ENCODE results near the gene RIGI. TPM values are rescaled to one million over a fixed set of nuclear protein-coding genes. Genes with fewer than 3 reads are reported as not detected.

Gene RIGI
- total and polyA plus RNA-seq, 9 of the 15 experiments (the other 6 are each of a cell fraction or from before 2014, with no cell fraction given), result 0.27 to 1.1 (median 0.54) TPM

GRCh38 chr9:32554107-32554506, 28.1 kb upstream of the RIGI start (continued):
- TF ChIP-seq ZBTB40 (IDR thresholded peaks at IDR 0.05), result no peak
- no peak for TF ChIP-seq ZBTB40 (CRISPR knock-in tag; IDR thresholded peaks at IDR 0.05)
- no peak for TF ChIP-seq FOXK2 (conservative IDR thresholded peaks at IDR 0.05 in 1 of 2, IDR thresholded peaks at IDR 0.05 in 1 of 2; ENCODE audit: low read depth in 2 of 2)
- no peak for TF ChIP-seq GABPB2 (CRISPR knock-in tag; conservative IDR thresholded peaks at IDR 0.05)
- TF ChIP-seq, protein P1, sequence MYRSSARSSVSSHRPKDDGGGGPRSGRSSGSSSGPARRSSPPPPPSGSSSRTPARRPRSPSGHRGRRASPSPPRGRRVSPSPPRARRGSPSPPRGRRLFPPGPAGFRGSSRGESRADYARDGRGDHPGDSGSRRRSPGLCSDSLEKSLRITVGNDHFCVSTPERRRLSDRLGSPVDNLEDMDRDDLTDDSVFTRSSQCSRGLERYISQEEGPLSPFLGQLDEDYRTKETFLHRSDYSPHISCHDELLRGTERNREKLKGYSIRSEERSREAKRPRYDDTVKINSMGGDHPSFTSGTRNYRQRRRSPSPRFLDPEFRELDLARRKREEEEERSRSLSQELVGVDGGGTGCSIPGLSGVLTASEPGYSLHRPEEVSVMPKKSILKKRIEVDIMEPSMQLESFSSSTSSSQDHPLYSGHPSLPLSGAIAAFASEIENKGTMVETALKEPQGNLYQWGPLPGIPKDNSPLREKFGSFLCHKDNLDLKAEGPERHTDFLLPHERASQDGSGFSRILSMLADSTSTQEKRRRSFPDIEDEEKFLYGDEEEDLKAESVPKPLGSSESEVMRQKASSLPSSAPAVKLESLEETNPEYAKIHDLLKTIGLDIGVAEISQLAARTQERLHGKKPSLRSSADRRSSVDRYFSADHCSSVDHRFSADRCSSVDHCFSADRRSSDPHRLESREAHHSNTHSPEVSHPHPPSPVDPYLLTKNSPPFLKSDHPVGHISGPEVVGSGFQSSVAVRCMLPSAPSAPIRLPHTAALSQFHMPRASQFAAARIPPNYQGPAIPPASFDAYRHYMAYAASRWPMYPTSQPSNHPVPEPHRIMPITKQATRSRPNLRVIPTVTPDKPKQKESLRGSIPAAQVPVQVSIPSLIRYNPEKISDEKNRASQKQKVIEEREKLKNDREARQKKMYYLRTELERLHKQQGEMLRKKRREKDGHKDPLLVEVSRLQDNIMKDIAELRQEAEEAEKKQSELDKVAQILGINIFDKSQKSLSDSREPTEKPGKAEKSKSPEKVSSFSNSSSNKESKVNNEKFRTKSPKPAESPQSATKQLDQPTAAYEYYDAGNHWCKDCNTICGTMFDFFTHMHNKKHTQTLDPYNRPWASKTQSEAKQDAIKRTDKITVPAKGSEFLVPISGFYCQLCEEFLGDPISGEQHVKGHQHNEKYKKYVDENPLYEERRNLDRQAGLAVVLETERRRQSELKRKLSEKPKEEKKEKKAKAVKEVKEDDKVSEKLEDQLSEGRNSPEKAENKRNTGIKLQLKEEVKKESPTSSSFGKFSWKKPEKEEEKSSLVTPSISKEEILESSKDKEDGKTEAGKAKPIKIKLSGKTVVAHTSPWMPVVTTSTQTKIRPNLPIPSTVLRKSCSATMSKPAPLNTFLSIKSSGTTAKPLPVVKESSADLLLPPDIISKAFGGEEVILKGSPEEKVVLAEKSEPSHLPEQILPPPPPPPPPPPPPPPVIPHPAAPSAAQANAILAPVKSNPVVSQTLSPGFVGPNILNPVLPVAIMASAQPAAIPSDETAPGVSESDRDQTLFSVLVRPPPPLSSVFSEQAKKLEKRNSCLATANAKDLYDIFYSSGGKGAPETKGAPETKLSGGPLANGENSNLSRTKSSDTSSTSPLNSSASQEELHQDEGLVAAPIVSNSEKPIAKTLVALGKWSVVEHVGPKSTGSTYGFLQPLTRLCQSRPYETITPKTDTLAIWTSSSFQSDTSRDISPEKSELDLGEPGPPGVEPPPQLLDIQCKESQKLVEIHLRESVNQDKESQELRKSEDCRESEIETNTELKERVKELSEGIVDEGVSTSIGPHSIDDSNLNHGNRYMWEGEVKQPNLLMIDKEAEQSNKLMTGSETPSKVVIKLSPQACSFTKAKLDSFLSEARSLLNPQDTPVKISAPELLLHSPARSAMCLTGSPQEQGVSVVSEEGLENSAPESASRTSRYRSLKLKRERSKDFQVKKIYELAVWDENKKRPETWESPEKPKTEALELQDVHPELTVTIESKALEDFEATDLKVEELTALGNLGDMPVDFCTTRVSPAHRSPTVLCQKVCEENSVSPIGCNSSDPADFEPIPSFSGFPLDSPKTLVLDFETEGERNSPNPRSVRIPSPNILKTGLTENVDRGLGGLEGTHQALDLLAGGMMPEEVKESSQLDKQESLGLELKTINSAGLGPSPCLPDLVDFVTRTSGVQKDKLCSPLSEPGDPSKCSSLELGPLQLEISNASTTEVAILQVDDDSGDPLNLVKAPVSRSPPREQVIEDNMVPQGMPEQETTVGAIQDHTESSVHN (IDR thresholded peaks at IDR 0.05; ENCODE audit: borderline replicate concordance in 1 of 2, low read depth in 1 of 2), result no peak
- no peak for TF ChIP-seq L3MBTL2 (IDR thresholded peaks at IDR 0.05)
- peak; percentile 76 for TF ChIP-seq NCOR1 (IDR thresholded peaks at IDR 0.05)
- no peak for TF ChIP-seq KDM5B (IDR thresholded peaks at IDR 0.05; ENCODE audit: insufficient replicate concordance, low read depth, low read length)
- TF ChIP-seq PTTG1 (tag; IDR thresholded peaks at IDR 0.05; ENCODE audit: low read depth), result no peak
- peak; percentile 80 for TF ChIP-seq TEAD4 (IDR thresholded peaks at IDR 0.05; ENCODE audit: low read length)
- TF ChIP-seq TEAD4 (CRISPR knock-in tag; IDR thresholded peaks at IDR 0.05; ENCODE audit: borderline replicate concordance), result no peak
- TF ChIP-seq ZNF696 (CRISPR knock-in tag; conservative IDR thresholded peaks at IDR 0.05), result no peak
